NCI-H2171 treated with DMSO at 0.1 percent for 48 hours (cell line): ENCODE data around the gene WDR45B.
"Not testable (repeated sequence)": the region's sequence is repeated elsewhere in the genome, so short reads cannot be mapped to it uniquely, and the experiment has no call there.

Experiments
- DNase-seq: peaks from one replicate; lab custom pipeline; 2025; lab: John Stamatoyannopoulos, UW

Gene WDR45B

GRCh38 chr17:82657926-82658325 is 9.7 kb upstream of the WDR45B start:
- no peak for DNase-seq

DNA sequence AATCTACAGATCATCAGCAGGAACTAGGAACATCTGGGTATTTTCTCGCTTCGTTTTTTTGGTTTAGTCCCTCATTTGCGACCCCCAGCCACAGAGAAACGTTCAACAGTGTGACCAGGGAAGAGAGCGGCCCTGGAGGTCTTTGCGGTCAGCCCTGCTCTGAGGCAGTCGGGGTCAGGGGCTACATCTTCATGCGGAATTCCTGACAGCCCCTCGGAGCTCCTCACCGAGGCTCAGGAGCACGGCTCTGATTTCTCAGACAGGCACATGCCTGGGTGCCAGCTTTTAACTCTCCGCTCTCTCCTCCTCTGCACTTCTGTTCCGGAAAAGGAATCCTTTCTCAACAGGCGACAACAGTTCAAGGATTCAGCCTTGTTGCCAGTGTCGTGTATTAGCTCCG is 8.0 kb upstream of the WDR45B start:
- no peak for DNase-seq

DNA sequence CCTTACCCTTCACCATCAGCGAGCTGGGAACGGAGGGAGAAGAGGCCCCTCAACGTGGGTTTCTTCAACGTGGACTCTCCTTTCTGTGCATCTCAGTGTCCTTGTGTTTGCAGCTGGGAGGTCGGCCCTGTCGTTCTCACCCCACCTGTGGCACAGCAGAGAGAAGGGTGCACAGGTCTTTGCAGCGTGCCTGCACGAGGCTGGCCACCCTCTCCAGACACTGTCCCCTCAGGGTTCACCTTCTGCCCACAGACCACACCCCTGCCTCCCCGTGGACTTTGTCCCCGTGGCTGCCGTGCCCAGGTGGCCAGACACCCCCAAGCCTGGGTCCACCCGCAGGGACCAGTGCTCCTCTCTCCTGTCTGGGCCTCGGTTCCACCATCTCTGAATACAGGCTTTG is 7.3 kb upstream of the WDR45B start:
- DNase-seq = no peak

GRCh38 chr17:82655038-82655479 is 6.8 kb upstream of the WDR45B start:
- no peak for DNase-seq

DNA sequence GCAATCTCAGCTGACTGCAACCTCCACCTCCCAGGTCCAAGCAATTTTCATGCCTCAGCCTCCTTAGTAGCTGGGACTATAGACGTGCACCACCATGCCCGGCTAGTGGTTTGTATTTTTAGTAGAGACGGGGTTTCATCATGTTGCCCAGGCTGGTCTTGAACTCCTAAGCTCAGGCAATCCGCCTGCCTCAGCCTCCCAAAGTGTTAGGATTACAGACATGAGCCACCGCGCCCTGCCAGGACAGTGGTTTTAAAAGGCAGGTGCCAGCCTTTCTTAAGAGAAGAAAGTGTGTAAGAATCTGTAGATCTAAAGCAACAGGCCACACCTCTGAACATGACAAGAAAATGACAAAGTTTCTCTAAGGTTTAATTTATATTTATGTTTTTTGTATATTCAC is 6.4 kb upstream of the WDR45B start:
- not testable (repeated sequence) for DNase-seq

DNA sequence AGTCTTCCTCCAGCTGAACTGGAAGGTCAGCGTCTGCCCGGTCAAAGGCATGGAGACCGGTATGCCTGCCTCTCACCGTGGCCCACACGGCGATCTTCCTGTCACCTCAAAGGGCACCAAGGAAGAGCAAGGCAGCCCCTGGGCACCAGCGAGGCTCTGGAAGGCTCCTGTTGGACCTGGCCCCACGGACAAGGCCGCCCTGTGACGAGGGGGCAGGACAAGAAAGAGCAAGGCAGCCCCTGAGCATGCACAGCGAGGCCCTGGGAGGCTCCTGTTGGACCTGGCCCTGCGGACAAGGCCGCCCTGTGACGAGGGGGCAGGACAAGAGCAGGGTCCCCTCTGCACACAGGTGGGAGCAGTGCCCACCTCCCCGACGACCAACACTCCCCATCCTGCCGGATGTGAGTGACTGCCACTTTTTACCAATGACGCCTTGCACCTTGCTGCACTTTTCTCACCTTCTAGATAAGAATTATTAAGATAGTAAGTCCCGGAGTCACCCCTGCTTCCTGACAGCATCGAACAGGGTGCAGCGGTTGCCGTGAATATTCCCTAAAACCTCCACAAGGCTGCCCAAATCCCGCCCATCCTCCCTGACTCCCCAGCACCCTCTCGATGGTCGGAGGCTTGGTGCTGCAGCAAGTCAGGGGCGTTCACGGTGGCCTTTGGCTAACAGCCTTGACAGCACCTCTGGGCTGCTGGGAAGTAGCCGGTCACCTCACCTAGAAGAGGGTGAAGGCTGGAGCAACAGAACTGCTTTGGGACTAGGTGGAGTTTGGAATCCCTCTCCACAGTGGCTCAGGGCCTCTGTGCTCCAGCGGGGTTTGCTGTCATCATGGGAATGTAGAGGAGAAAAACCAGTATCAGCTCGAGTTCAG is 5.6 kb upstream of the WDR45B start:
- DNase-seq = no peak

DNA sequence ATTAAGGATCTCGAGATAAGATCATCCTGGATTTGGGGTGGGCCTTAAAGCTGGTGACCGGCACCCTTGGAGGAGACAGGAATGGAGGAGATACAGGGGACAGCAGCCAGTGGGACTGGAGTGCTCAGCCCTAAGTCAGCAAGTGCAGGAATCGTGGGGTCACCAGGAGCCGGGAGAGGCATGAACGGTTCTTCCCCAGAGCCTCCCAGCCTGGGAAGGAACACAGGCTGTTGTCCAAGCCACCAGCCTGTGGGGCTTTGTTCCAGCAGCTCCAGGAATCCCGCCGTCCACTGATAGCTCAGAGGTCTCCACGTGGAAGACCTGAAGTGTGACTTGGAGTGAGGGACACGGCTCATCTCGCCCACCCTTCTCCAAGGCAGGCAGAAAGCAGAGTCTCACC is 2.5 kb upstream of the WDR45B start:
- no peak for DNase-seq

DNA sequence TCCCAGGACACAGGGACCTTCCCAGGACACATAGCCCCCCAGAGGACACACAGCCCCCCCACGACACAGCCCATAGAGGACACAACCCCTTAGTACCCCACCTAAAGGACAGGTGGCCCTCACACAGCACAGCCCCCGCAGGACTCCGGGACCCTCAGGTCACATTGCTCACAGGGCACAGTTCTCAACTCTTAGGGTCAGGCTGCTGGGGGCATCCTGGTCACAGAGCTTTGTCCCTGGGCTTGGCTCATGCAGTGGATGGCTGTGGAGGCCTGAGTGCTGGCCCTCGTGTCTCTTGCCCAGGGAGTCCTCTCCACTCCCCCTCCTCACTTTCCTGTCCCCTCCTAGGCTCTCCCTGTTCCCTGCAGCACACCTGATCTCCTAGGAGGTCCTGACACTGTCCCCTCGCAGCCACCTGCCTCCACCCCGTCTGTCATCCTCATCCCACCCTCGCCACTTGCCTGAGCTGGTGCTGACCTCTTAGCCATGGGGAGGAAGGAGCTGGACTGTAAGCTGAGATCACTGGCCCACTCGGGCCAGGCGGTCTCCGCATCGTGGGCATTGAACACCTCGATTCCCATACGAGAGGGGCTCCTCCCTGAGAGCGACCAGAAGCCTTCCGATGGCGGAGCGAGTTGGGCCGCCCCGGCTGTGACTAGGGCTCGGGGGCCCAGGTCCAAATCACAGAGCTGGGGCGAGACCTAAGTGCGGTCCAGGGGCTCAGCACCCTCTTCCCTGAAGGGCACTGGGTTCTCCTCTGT is 1.4 kb upstream of the WDR45B start:
- no peak for DNase-seq

DNA sequence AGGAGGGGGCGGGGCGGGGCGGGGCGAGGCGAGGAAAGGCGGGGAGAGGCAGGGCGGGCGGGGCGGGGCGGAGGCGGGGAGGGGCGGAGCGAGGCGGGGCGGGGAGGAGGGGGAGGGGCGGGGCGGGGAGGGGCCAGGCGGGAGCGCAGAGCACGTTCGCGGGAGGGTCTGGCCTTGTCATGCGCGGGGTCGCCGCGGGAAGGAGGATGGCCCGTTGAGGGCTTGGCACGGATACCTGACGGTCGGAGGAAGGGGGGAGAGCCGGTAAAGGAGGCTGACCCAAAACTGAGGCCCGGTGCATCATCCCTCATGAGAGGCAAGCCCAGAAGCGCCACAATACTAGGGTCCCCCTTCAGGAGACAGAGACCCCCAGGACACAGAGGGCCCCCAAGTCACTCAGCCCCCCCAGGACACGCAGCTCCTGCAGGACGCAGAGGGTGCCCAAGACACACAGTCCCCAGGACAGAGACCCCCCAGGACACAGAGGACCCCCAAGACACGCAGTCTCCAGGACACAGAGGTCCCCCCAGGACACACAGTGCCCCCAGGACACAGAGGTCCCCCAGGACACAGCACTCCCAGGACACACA is 593 bp upstream of the WDR45B start:
- peak; percentile 46 for DNase-seq

DNA sequence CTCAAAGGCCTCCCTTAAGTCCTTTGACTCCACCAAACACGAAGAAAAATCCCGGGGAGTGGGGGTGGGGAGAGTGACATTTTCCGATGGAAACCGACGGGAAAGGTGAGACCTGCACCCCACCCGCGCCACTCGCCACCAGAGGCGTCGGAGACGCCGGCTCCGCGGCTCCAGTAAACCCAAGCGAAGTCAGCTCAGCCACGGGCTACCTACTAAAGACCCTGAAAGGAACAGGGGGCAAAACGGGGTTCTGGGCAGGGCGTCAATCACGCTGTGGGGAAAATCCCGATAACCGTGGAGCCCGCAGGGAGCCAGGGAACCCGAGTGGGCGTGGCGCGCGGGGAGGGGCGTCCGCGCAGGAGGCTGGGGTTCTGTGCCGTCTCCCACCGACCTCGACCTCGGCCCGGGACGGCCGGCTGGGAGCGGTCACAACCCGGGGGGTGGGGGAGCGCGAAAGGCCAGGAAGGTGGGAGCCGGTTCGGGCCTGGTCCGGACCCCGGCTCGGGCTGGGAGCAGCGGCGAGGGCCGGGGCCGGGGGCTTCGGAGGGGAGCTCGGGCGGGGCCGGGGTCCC is 565 bp downstream of the WDR45B start:
- no peak for DNase-seq

DNA sequence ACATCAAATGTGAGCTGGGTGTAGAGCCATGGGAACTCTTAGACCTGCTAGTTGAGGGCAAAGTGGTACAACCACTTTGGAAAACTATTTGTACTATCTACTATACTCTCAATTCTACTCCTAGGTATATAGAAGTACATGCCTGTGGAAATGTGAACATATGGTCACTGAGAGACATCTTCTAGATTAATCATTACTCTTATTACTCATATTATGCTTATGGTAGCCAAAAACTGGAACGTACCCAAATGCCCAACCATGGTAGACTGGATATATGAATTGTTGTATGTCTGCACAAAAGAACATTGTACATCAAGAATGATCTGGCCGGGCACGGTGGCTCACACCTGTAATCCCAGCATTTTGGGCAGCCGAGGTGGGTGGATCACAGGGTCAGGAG is 2.7 kb downstream of the WDR45B start:
- DNase-seq = no peak

- DNase-seq = no peak
These were observed 4.1 kb downstream of the WDR45B start for GRCh38 chr17:82644148-82644547.

GRCh38 chr17:82642022-82642421 is 6.2 kb downstream of the WDR45B start:
- no peak for DNase-seq

GRCh38 chr17:82640036-82640435 is 8.2 kb downstream of the WDR45B start:
- DNase-seq = no peak

GRCh38 chr17:82639628-82640027 is 8.6 kb downstream of the WDR45B start:
- no peak for DNase-seq

GRCh38 chr17:82638183-82638773 is 10.0 kb downstream of the WDR45B start:
- DNase-seq = no peak

- no peak for DNase-seq
These were observed 11.3 kb downstream of the WDR45B start for GRCh38 chr17:82636626-82637598.

DNA sequence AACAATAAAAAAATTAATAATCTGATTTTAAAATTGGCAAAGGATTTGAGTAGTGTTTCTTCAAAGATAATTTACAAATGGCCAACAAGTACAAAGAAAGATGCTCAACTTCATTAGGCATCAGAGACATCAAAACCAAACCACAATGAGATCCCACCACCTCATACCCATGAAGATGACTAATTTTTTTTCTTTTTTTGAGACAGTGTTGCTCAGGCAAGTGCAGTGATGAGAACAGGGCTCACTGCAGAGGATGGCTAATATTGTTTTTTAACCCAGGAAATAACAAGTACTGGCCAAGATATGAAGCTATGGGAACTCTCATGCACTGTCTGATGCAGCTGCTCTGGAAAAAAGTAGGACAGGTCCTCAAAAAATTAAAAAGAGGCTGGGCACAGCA is 14.9 kb downstream of the WDR45B start:
- DNase-seq = no peak

GRCh38 chr17:82632451-82632850 is 15.8 kb downstream of the WDR45B start:
- DNase-seq = no peak

DNA sequence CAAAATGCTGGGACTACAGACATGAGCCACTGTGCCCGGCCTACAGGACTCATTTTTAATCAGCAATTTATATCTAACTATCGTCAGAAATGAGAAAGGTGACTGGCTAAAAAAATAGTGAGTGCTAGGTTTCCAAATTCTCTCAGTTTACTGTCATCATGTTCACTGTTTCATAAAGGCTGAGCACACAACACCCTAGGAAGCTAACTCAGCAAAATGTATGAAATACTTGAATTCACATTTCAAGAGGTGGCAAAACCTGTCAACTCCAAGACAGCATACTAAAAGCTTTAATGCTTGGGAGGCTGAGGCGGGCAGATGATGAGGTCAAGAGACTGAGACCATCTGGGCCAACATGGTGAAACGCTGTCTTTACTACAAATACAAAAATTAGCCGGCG is 16.7 kb downstream of the WDR45B start:
- no peak for DNase-seq

- DNase-seq = no peak
These were observed 18.0 kb downstream of the WDR45B start for GRCh38 chr17:82630212-82630611.
